HepG2 (cell line): Measurements from ENCODE around the gene ZNF792. TPM values are rescaled to one million over a fixed set of nuclear protein-coding genes. Genes with fewer than 3 reads are reported as not detected.

Source experiments
- DMTF1 ChIP-seq: sonication (generic); formaldehyde crosslinking; IDR thresholded peaks from 2 replicates; pipeline ENCODE4 v1.4.0; 2020; ENCODE audit warnings: mild to moderate bottlenecking, missing genetic modification reagents
- HHEX ChIP-seq: IDR thresholded peaks from 2 replicates; pipeline ENCODE4 v1.6.1; 2016; ENCODE audit warnings: control low read depth
- IRF2 ChIP-seq: IDR thresholded peaks from 2 replicates; pipeline ENCODE4 v1.6.1; 2018; ENCODE audit warnings: missing genetic modification reagents, missing compliant biosample characterization
- MAFF ChIP-seq: IDR thresholded peaks from 2 replicates; pipeline ENCODE4 v1.6.1; 2011; ENCODE audit warnings: low read depth, low read length, improper control_type of control experiment
- MTA3 ChIP-seq: sonication (generic); formaldehyde crosslinking; IDR thresholded peaks from 2 replicates; pipeline ENCODE4 v1.4.0; 2020; ENCODE audit warnings: missing genetic modification reagents
- MXD3 ChIP-seq: IDR thresholded peaks from 2 replicates; pipeline ENCODE4 v1.6.1; 2016; ENCODE audit warnings: mild to moderate bottlenecking, missing biosample characterization, missing genetic modification reagents
- NFATC3 ChIP-seq: sonication (generic); formaldehyde crosslinking; IDR thresholded peaks from 2 replicates; pipeline ENCODE4 v1.5.1; 2020; ENCODE audit warnings: mild to moderate bottlenecking, missing genetic modification reagents
- PCBP2 ChIP-seq: fragments of 200-400 bp; formaldehyde crosslinking; optimal IDR thresholded peaks from 2 replicates; pipeline ENCODE3; 2018; ENCODE audit warnings: low read length, low read depth; ENCODE audit not compliant: poor library complexity, severe bottlenecking
- RARA ChIP-seq: IDR thresholded peaks from 2 replicates; pipeline ENCODE4 v1.6.1; 2016; ENCODE audit warnings: missing genetic modification reagents, missing compliant biosample characterization
- RERE ChIP-seq: IDR thresholded peaks from 2 replicates; pipeline ENCODE4 v1.6.1; 2016; ENCODE audit warnings: low read depth, missing genetic modification reagents, missing compliant biosample characterization
- REXO4 ChIP-seq: sonication (generic); formaldehyde crosslinking; IDR thresholded peaks from 2 replicates; pipeline ENCODE4 v1.8.0; 2022; ENCODE audit warnings: missing genetic modification reagents, mild to moderate bottlenecking, borderline replicate concordance
- RFXANK ChIP-seq: IDR thresholded peaks from 2 replicates; pipeline ENCODE4 v1.6.1; 2016
- SNAPC5 ChIP-seq: sonication (generic); formaldehyde crosslinking; IDR thresholded peaks from 2 replicates; pipeline ENCODE4 v1.8.1; 2023; ENCODE audit warnings: mild to moderate bottlenecking, missing genetic modification reagents, borderline replicate concordance
- TCF7 ChIP-seq: sonication (generic); IDR thresholded peaks from 2 replicates; pipeline ENCODE4 v1.6.1; 2016; ENCODE audit warnings: antibody characterized with exemption, low read depth
- ZFAT ChIP-seq: sonication (generic); formaldehyde crosslinking; conservative IDR thresholded peaks from 2 replicates; pipeline ENCODE4 v1.8.1; 2023; ENCODE audit warnings: missing genetic modification reagents, inconsistent platforms
- ZMYM4 ChIP-seq: sonication (generic); formaldehyde crosslinking; IDR thresholded peaks from 2 replicates; pipeline ENCODE4 v1.8.1; 2023; ENCODE audit warnings: mild to moderate bottlenecking, missing genetic modification reagents
- ZNF205 ChIP-seq: IDR thresholded peaks from 2 replicates; pipeline ENCODE4 v1.6.1; 2018; ENCODE audit warnings: missing biosample characterization, missing genetic modification reagents
- ZNF24 ChIP-seq: fragments of 450-650 bp; IDR thresholded peaks from 2 replicates; pipeline ENCODE4 v1.6.1; 2017; ENCODE audit warnings: antibody characterized with exemption, mild to moderate bottlenecking
- ZNF282 ChIP-seq: fragments of 450-650 bp; IDR thresholded peaks from 2 replicates; pipeline ENCODE4 v1.6.1; 2018; ENCODE audit not compliant: partially characterized antibody
- ZNF33A ChIP-seq: sonication (generic); formaldehyde crosslinking; IDR thresholded peaks from 2 replicates; pipeline ENCODE4 v1.5.1; 2020; ENCODE audit warnings: missing genetic modification reagents, mild to moderate bottlenecking, moderate library complexity, borderline replicate concordance
- ZNF496 ChIP-seq: sonication (generic); formaldehyde crosslinking; IDR thresholded peaks from 2 replicates; pipeline ENCODE4 v1.8.1; 2023; ENCODE audit warnings: mild to moderate bottlenecking, moderate library complexity, missing genetic modification reagents; ENCODE audit not compliant: insufficient replicate concordance
- ZNF557 ChIP-seq: sonication (generic); formaldehyde crosslinking; IDR thresholded peaks from 2 replicates; pipeline ENCODE4 v1.4.0; 2020; ENCODE audit warnings: missing genetic modification reagents
- ZNF790 ChIP-seq: sonication (generic); formaldehyde crosslinking; IDR thresholded peaks from 2 replicates; pipeline ENCODE4 v1.8.0; 2022; ENCODE audit warnings: missing genetic modification reagents, mild to moderate bottlenecking, borderline replicate concordance
- ZNF816 ChIP-seq: sonication (generic); formaldehyde crosslinking; IDR thresholded peaks from 2 replicates; pipeline ENCODE4 v1.8.0; 2022; ENCODE audit warnings: missing genetic modification reagents, mild to moderate bottlenecking, borderline replicate concordance
- polyA plus RNA-seq, 8 experiments: library from polyadenylated mRNA; depleted of rRNA in 3 of 8; stranded (reverse) in 7 of 8; unstranded in 1 of 8; fragments of >200 nt; fragmentation: Illumina TruSeq in 4 of 8; extraction: Trizol in 4 of 8; gene quantifications; 2 replicates each; pipeline versions ENCODE4 v1.2.1 to v1.2.3, GENCODE V29; 2011 to 2016; ENCODE audit warnings: low read depth in 4 of 8, missing spikeins in 1 of 8, mixed read lengths in 1 of 8; ENCODE audit not compliant: insufficient read depth in 1 of 8
- total RNA-seq, 5 experiments: library from RNA; depleted of rRNA; stranded (reverse); fragments of >200 nt; fragmentation: Illumina TruSeq; extraction: Trizol; gene quantifications; 2 replicates each; pipeline ENCODE4 v1.2.3, GENCODE V29; 2016; ENCODE audit warnings: low read depth in 1 of 5

Gene ZNF792
- total and polyA plus RNA-seq, 2 of the 13 experiments (the other 11 are each of a cell fraction or from before 2014, with no cell fraction given) = 5.5 to 11.5 TPM

DNA sequence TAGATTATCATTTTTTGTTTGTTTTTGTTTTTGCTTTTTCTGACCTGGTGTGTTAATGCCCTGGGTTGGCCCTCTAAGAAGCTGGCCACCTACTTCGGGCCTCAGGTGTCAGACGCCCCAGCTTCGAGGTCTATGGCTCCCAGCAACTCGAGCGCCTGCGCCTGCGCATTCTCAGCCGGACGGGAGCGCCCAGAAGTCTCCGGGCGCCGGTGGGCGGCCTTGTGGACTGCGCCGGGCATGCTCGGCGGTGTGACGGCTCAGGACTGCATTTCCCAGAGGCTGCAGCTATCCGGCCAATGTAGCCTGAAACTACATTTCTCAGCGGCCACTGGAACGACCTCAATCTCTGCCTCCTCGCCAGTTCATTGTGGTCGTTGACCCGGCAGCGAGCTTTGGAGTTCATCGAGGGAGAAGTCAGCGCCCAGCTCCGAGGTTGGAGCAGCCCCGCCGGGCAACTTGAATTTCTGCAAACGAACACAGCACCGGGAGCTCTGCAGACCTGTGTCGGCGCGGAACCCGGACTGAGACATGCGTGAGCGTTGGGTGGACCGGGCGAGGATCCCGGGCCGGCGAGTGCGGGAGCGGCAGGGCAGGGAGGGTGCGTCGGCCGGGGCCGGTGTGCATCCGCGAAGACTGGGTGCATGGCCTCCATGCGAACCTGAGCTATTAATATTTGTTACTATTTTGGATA is 37.2 kb downstream of the ZNF792 start, which contains the start of gene ZNF30 (continued):
- TF ChIP-seq ZNF33A = peak; percentile 75; the same call in 1 of the 2 replicates
- no peak for TF ChIP-seq REXO4 (CRISPR knock-in tag)
- no peak for TF ChIP-seq ZNF24
- TF ChIP-seq NFATC3 (CRISPR knock-in tag) = no peak
- TF ChIP-seq ZNF790 (CRISPR knock-in tag) = peak; percentile 91; the same call in 1 of the 2 replicates
- TF ChIP-seq DMTF1 (CRISPR knock-in tag) = no peak
- TF ChIP-seq RERE (CRISPR knock-in tag) = no peak
- no peak for TF ChIP-seq TCF7
- no peak for TF ChIP-seq MAFF
- peak; percentile 3; the same call in 1 of the 2 replicates for TF ChIP-seq RARA (CRISPR knock-in tag)
- no peak for TF ChIP-seq HHEX (CRISPR knock-in tag)
- no peak for TF ChIP-seq PCBP2
- TF ChIP-seq ZNF496 (CRISPR knock-in tag) = no peak
- no peak; the same call in 1 of the 2 replicates for TF ChIP-seq ZNF205 (CRISPR knock-in tag)
- peak; percentile 54; the same call in 1 of the 2 replicates for TF ChIP-seq ZNF816 (CRISPR knock-in tag)
- no peak for TF ChIP-seq RFXANK
- TF ChIP-seq MXD3 (CRISPR knock-in tag) = peak; percentile 60; the same call in 1 of the 2 replicates
- TF ChIP-seq ZNF282 = no peak
- TF ChIP-seq IRF2 (CRISPR knock-in tag) = peak; percentile 73; the same call in 1 of the 2 replicates
- TF ChIP-seq SNAPC5 (CRISPR knock-in tag) = no peak
- no peak; the same call in 1 of the 2 replicates for TF ChIP-seq ZNF557 (CRISPR knock-in tag)
- peak; percentile 67 for TF ChIP-seq ZMYM4
- TF ChIP-seq MTA3 = no peak
- no peak for TF ChIP-seq ZFAT
